ENCODE measurements around the gene UBE2K. TPM values are rescaled to one million over a fixed set of nuclear protein-coding genes. Genes with fewer than 3 reads are reported as not detected.

Gene UBE2K
- 31.8 TPM for total RNA-seq

GRCh38 chr4:39697740-39698423, at the start of gene UBE2K:
TSS of gene UBE2K (plus strand) at chr4:39698136. CDS start at chr4:39698328, 192 bp downstream.

Small RNAs within 50 kb of the gene (small RNA-seq; reads per million reads assigned to genes)
- not detected for gene RF00019 (ENCODE audit: low replicate concordance)
- not detected for gene RN7SL558P (ENCODE audit: low replicate concordance)

Other genes starting within 250 kb of the UBE2K start
- 1,202 TPM for gene RPL9, start 239.2 kb upstream of the UBE2K start, total RNA-seq
- gene LIAS, start 239.1 kb upstream of the UBE2K start, total RNA-seq: 20.3 TPM
- gene UGDH, start 170.7 kb upstream of the UBE2K start, total RNA-seq: 49.2 TPM
- gene SMIM14, start 59.3 kb upstream of the UBE2K start, total RNA-seq: 30.4 TPM